ENCODE measurements around the gene TRPM6.
"Not testable (repeated sequence)": the region's sequence is repeated elsewhere in the genome, so short reads cannot be mapped to it uniquely, and the experiment has no call there.

The TRPM6 gene

DNA sequence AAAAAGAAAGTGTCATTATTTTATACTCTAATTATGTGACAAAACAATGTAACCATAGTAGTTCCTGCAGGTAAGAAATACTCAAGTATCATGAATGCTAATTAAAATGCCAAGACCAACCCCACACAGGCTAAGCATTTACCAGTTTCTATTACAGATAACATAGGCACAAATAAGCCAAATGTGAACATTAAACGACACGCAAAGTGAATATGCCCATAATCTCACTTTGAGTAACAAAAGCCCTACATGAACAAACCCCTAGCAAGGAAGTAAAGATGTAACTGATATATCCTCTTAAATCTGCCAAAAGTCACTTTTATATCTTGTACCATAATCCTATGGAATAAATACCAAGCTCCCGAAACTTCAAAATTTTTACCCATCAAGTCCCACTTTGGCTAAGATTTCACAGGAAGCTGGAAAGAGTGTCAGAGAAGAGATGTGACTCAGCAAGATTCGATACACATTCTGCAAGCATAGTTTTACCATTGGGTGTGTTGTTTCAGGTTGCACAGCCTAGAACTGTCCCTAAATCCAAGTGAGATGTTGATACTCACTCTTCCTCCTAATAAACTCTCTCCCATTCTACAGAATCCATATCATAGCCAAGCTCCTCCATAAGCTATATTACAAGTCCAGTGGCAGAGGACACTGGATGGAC lies 28.8 kb downstream of the TRPM6 start:
- POLR2A ChIA-PET, result no interaction called here
- no peak for DNase-seq (ENCODE audit: low read depth, low spot score)
- CTCF ChIA-PET, result no interaction called here
- TF ChIP-seq, protein P1, sequence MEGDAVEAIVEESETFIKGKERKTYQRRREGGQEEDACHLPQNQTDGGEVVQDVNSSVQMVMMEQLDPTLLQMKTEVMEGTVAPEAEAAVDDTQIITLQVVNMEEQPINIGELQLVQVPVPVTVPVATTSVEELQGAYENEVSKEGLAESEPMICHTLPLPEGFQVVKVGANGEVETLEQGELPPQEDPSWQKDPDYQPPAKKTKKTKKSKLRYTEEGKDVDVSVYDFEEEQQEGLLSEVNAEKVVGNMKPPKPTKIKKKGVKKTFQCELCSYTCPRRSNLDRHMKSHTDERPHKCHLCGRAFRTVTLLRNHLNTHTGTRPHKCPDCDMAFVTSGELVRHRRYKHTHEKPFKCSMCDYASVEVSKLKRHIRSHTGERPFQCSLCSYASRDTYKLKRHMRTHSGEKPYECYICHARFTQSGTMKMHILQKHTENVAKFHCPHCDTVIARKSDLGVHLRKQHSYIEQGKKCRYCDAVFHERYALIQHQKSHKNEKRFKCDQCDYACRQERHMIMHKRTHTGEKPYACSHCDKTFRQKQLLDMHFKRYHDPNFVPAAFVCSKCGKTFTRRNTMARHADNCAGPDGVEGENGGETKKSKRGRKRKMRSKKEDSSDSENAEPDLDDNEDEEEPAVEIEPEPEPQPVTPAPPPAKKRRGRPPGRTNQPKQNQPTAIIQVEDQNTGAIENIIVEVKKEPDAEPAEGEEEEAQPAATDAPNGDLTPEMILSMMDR (IDR thresholded peaks at IDR 0.05; ENCODE audit: insufficient read depth, low read length, missing control alignments), result no peak
- H3K4me3 ChIP-seq (ENCODE audit: low read depth, low read length), result no peak overlapping the region

- CTCF ChIA-PET, result no interaction called here
- no peak for DNase-seq (ENCODE audit: low read depth, low spot score)
- POLR2A ChIA-PET, result no interaction called here
- H3K4me3 ChIP-seq (ENCODE audit: low read depth, low read length), result no peak overlapping the region
- TF ChIP-seq, protein P1 (IDR thresholded peaks at IDR 0.05; ENCODE audit: insufficient read depth, low read length, missing control alignments), result no peak
These were observed 30.7 kb downstream of the TRPM6 start for GRCh38 chr9:74856989-74857388.

- DNase-seq (ENCODE audit: low read depth, low spot score), result no peak
- no peak overlapping the region for H3K4me3 ChIP-seq (ENCODE audit: low read depth, low read length)
- CTCF ChIA-PET, result no interaction called here
- POLR2A ChIA-PET, result no interaction called here
- TF ChIP-seq, protein P1 (IDR thresholded peaks at IDR 0.05; ENCODE audit: insufficient read depth, low read length, missing control alignments), result no peak
These were observed 32.6 kb downstream of the TRPM6 start for GRCh38 chr9:74855072-74855471.

DNA sequence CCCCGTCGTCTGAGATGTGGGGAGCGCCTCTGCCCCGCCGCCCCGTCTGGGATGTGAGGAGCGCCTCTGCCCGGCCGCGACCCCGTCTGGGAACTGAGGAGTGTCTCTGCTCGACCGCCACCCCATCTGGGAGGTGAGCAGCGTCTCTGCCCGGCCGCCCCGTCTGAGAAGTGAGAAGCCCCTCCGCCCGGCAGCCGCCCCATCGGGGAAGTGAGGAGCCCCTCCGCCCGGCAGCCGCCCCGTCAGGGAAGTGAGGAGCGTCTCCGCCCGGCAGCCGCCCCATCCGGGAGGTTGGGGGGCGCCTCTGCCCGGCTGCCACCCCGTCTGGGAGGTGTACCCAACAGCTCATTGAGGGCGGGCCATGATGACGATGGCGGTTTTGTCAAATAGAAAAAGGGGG lies 34.7 kb downstream of the TRPM6 start:
- H3K4me3 ChIP-seq (ENCODE audit: low read depth, low read length); POLR2A ChIA-PET; DNase-seq (ENCODE audit: low read depth, low spot score); CTCF ChIA-PET: not testable (repeated sequence)

- no peak overlapping the region for H3K4me3 ChIP-seq (ENCODE audit: low read depth, low read length)
- CTCF ChIA-PET, result no interaction called here
- TF ChIP-seq, protein P1 (IDR thresholded peaks at IDR 0.05; ENCODE audit: insufficient read depth, low read length, missing control alignments), result no peak
- POLR2A ChIA-PET, result no interaction called here
- DNase-seq (ENCODE audit: low read depth, low spot score), result no peak
These were observed 39.6 kb downstream of the TRPM6 start for GRCh38 chr9:74848153-74848525.

- TF ChIP-seq, protein P1 (IDR thresholded peaks at IDR 0.05; ENCODE audit: insufficient read depth, low read length, missing control alignments), result no peak
- POLR2A ChIA-PET, result no interaction called here
- no peak for DNase-seq (ENCODE audit: low read depth, low spot score)
- H3K4me3 ChIP-seq (ENCODE audit: low read depth, low read length), result no peak overlapping the region
- CTCF ChIA-PET, result no interaction called here
These were observed 40.1 kb downstream of the TRPM6 start for GRCh38 chr9:74847478-74848152.

DNA sequence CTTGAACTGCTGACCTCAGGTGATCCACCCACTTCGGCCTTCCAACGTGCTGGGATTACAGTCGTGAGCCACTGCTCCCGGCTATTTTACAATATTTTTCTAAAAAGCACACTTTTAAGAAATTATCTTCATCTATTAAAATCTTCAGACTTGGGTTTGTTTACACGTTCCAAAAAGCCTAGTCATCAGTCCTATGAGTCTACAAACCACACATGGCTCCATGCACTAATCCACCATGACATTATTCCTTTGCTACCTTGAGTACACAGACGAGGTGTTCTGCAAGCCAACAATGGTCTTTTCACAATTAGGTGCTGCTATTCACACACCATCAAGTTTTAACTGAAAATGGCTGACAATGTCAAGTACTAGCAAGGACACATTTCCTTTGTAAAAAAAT lies 41.0 kb downstream of the TRPM6 start:
- CTCF ChIA-PET, result no interaction called here
- POLR2A ChIA-PET, result no interaction called here
- H3K4me3 ChIP-seq (ENCODE audit: low read depth, low read length), result no peak overlapping the region
- TF ChIP-seq, protein P1 (IDR thresholded peaks at IDR 0.05; ENCODE audit: insufficient read depth, low read length, missing control alignments), result no peak
- DNase-seq (ENCODE audit: low read depth, low spot score), result no peak

Data from AG04449 (cell line).